Panc1 (cell line): ENCODE measurements around the gene MARK3. TPM values are rescaled to one million over a fixed set of nuclear protein-coding genes. Genes with fewer than 3 reads are reported as not detected.

Experiments used
- ATAC-seq: fragments of 200-7000 bp; cut with Tn5 transposase; 2 replicates; pipeline ENCODE4 v1.9.1; 2020; ENCODE audit warnings: mild to moderate bottlenecking, moderate library complexity
- BruUV-seq: library from RNA; stranded (reverse); fragments of 400-500 nt; replicated peaks from 2 replicates; lab custom pipeline; 2021; lab: Mats Ljungman, UMichigan
- CTCF ChIA-PET: fragments of 300-600 bp; sonication (Branson Sonifier 250); formaldehyde crosslinking; loops from one replicate; lab custom pipeline; 2022; ENCODE audit warnings: antibody characterized with exemption; lab: Charles Lee
- POLR2A ChIA-PET: fragments of 300-600 bp; sonication (Branson Sonifier 250); formaldehyde crosslinking; loops from one replicate; lab custom pipeline; 2022; ENCODE audit warnings: antibody characterized with exemption; lab: Charles Lee
- DNase-seq: peaks from one replicate; pipeline ENCODE4 v3.0.0-alpha.2; 2010; ENCODE audit warnings: low read depth, low spot score
- H3K27ac ChIP-seq: 2 replicates; pipeline ENCODE4 v1.5.1; 2011; ENCODE audit warnings: mild to moderate bottlenecking, low read length, inconsistent platforms
- H3K27me3 ChIP-seq: fragments of 200-500 bp; sonication (Bioruptor generic); 2 replicates; pipeline ENCODE4 v1.6.0; 2014; ENCODE audit warnings: low read length, inconsistent platforms; ENCODE audit not compliant: control insufficient read depth, insufficient read depth
- H3K36me3 ChIP-seq: fragments of 200-500 bp; sonication (Bioruptor generic); 2 replicates; pipeline ENCODE4 v1.5.1; 2014; ENCODE audit warnings: inconsistent platforms, mild to moderate bottlenecking, low read length, moderate library complexity; ENCODE audit not compliant: control insufficient read depth, insufficient read depth
- H3K4me1 ChIP-seq: 2 replicates; pipeline ENCODE4 v1.5.1; 2011; ENCODE audit warnings: inconsistent platforms, mild to moderate bottlenecking, low read length, moderate library complexity; ENCODE audit not compliant: control insufficient read depth, insufficient read depth
- H3K4me3 ChIP-seq, 2 experiments: 2 replicates each; pipeline ENCODE4 v1.5.1; 2011 to 2012; ENCODE audit warnings: low read depth in 2 of 2, low read length in 2 of 2, mild to moderate bottlenecking in 2 of 2, inconsistent platforms in 1 of 2, moderate library complexity in 1 of 2
- H3K9me3 ChIP-seq: fragments of 200-500 bp; sonication (Bioruptor generic); 2 replicates; pipeline ENCODE4 v1.5.1; 2014; ENCODE audit warnings: low read depth, mild to moderate bottlenecking, inconsistent platforms, low read length, moderate library complexity; ENCODE audit not compliant: control insufficient read depth, insufficient read depth
- CTCF ChIP-seq: fragments of 450-650 bp; IDR thresholded peaks from 2 replicates; pipeline ENCODE4 v1.5.1; 2017; ENCODE audit warnings: mild to moderate bottlenecking
- POLR2AphosphoS5 ChIP-seq: IDR thresholded peaks from 2 replicates; pipeline ENCODE4 v1.6.1; 2012; ENCODE audit warnings: mild to moderate bottlenecking, low read depth, low read length, moderate library complexity
- REST ChIP-seq, 2 experiments: IDR thresholded peaks; 2 replicates each; pipeline ENCODE4 v1.6.1; 2011 to 2012; ENCODE audit warnings: low read depth in 2 of 2, control low read depth in 1 of 2, low read length in 1 of 2, mild to moderate bottlenecking in 1 of 2, moderate library complexity in 1 of 2; ENCODE audit not compliant: insufficient read depth in 1 of 2
- SIN3A ChIP-seq: IDR thresholded peaks from 2 replicates; pipeline ENCODE4 v1.6.1; 2012; ENCODE audit warnings: low read depth, mild to moderate bottlenecking, low read length, moderate library complexity, borderline replicate concordance; ENCODE audit not compliant: insufficient read depth
- TCF7L2 ChIP-seq: IDR thresholded peaks from 2 replicates; pipeline ENCODE4 v1.6.1; 2011; ENCODE audit warnings: mild to moderate bottlenecking, low read depth, low read length, inconsistent platforms
- in situ Hi-C: cut with HindIII; loops from 2 replicates; pipeline ENCODE4 v1.10.0; 2016; ENCODE audit warnings: low sequenced_read_pairs, low pct_unique_long_range_greater_than_20kb
- intact Hi-C: fragments of 100-400 bp; cut with micrococcal nuclease; formaldehyde crosslinking; loops from one replicate; pipeline ENCODE4 v1.10.0; 2022; ENCODE audit not compliant: unreplicated experiment
- total RNA-seq: library from RNA; stranded (reverse); gene quantifications from one replicate; pipeline ENCODE4 v1.2.1, GENCODE V29; 2021; ENCODE audit not compliant: unreplicated experiment

MARK3 gene
- total RNA-seq, 1 experiment from 2014 or later, result 56.1 TPM

GRCh38 chr14:103353362-103353761 is 31.9 kb upstream of the MARK3 start:
- H3K4me3 ChIP-seq, result no peak overlapping the region
- TF ChIP-seq CTCF, result no peak
- H3K4me1 ChIP-seq, result no peaks in the 10 kb centered on the region
- CTCF ChIA-PET, result no interaction called here
- ATAC-seq (no peak), DNase-seq (no peak)
- POLR2A ChIA-PET, result no interaction called here
- H3K9me3 ChIP-seq, result no peaks in the 10 kb centered on the region
- intact Hi-C loops (no loop called here), in situ Hi-C loops (no loop called here)
- no peaks in the 10 kb centered on the region for H3K36me3 ChIP-seq
- no peak overlapping the region for H3K27ac ChIP-seq
- no peaks in the 10 kb centered on the region for H3K27me3 ChIP-seq
- no TSS peak for BruUV-seq

- H3K9me3 ChIP-seq, result no peaks in the 10 kb centered on the region
- H3K4me3 ChIP-seq, result no peak overlapping the region
- intact Hi-C loops (no loop called here), in situ Hi-C loops (no loop called here)
- BruUV-seq, result no TSS peak
- no peaks in the 10 kb centered on the region for H3K36me3 ChIP-seq
- CTCF ChIA-PET, result no interaction called here
- POLR2A ChIA-PET, result no interaction called here
- TF ChIP-seq POLR2AphosphoS5, result no peak
- TF ChIP-seq TCF7L2, result no peak
- no peak for TF ChIP-seq REST (IDR thresholded peaks at IDR 0.05; ENCODE audit: insufficient read depth in 1 of 2, low read depth in 2 of 2, low read length in 1 of 2)
- TF ChIP-seq SIN3A, result no peak
- TF ChIP-seq CTCF, result no peak
- H3K27ac ChIP-seq, result no peak overlapping the region
- no peaks in the 10 kb centered on the region for H3K4me1 ChIP-seq
- DNase-seq (no peak), ATAC-seq (0 out of 2 replicates have a peak, but pooled peaks have one; percentile 9)
- no peaks in the 10 kb centered on the region for H3K27me3 ChIP-seq
Observed at GRCh38 chr14:103354141-103354540, 31.1 kb upstream of the MARK3 start.
